H9 (cell line): ENCODE measurements around the gene MSMO1. TPM values are rescaled to one million over a fixed set of nuclear protein-coding genes. Genes with fewer than 3 reads are reported as not detected.

ENCODE experiments used
- DNase-seq: peaks from one replicate; pipeline ENCODE4 v3.0.0-alpha.2; 2017
- H2AFZ ChIP-seq: one replicate; pipeline ENCODE4 v1.6.1; 2013; ENCODE audit warnings: mild to moderate bottlenecking, low read length, control low read depth, moderate library complexity
- H2AK5ac ChIP-seq: 2 replicates; pipeline ENCODE4 v1.6.1; 2013; ENCODE audit warnings: low read length, control low read depth, mixed read lengths; ENCODE audit not compliant: insufficient read length
- H2BK120ac ChIP-seq: one replicate; pipeline ENCODE4 v1.6.1; 2013; ENCODE audit warnings: low read depth, mild to moderate bottlenecking, low read length, control low read depth, inconsistent platforms; ENCODE audit not compliant: poor library complexity, severe bottlenecking
- H2BK12ac ChIP-seq: 2 replicates; pipeline ENCODE4 v1.6.1; 2013; ENCODE audit warnings: low read length, control low read depth, mixed read lengths, low read depth; ENCODE audit not compliant: insufficient read length
- H2BK15ac ChIP-seq: 2 replicates; pipeline ENCODE4 v1.6.1; 2013; ENCODE audit warnings: low read depth, low read length, control low read depth
- H2BK20ac ChIP-seq: one replicate; pipeline ENCODE4 v1.6.1; 2013; ENCODE audit warnings: low read depth, mild to moderate bottlenecking, low read length, control low read depth, inconsistent platforms; ENCODE audit not compliant: poor library complexity, severe bottlenecking
- H2BK5ac ChIP-seq: 2 replicates; pipeline ENCODE4 v1.6.1; 2013; ENCODE audit warnings: low read length, control low read depth, mixed read lengths; ENCODE audit not compliant: insufficient read length
- H3K14ac ChIP-seq: 2 replicates; pipeline ENCODE4 v1.6.1; 2013; ENCODE audit warnings: low read length, control low read depth; ENCODE audit not compliant: insufficient read depth
- H3K18ac ChIP-seq: 2 replicates; pipeline ENCODE4 v1.6.1; 2013; ENCODE audit warnings: low read depth, mild to moderate bottlenecking, mixed read lengths, low read length, control low read depth; ENCODE audit not compliant: insufficient read length
- H3K23ac ChIP-seq: 2 replicates; pipeline ENCODE4 v1.6.1; 2013; ENCODE audit warnings: low read length, control low read depth, mixed read lengths, low read depth; ENCODE audit not compliant: insufficient read length
- H3K23me2 ChIP-seq: 2 replicates; pipeline ENCODE4 v1.6.1; 2013; ENCODE audit warnings: low read depth, mild to moderate bottlenecking, mixed read lengths, low read length, control low read depth; ENCODE audit not compliant: insufficient read length, poor library complexity, severe bottlenecking
- H3K27ac ChIP-seq: 2 replicates; pipeline ENCODE4 v1.5.1; 2013; ENCODE audit warnings: low read length, control low read depth, mixed read lengths, low read depth; ENCODE audit not compliant: insufficient read length
- H3K27me3 ChIP-seq: 2 replicates; pipeline ENCODE4 v1.6.1; 2013; ENCODE audit warnings: low read length, control low read depth, inconsistent platforms; ENCODE audit not compliant: insufficient read depth
- H3K4ac ChIP-seq: 2 replicates; pipeline ENCODE4 v1.6.1; 2013; ENCODE audit warnings: low read depth, mild to moderate bottlenecking, control low read depth, inconsistent platforms, low read length, moderate library complexity
- H3K4me1 ChIP-seq: 2 replicates; pipeline ENCODE4 v1.6.1; 2013; ENCODE audit warnings: low read length, control low read depth, inconsistent platforms; ENCODE audit not compliant: insufficient read depth
- H3K4me2 ChIP-seq: 2 replicates; pipeline ENCODE4 v1.6.1; 2013; ENCODE audit warnings: low read length, control low read depth, mixed read lengths; ENCODE audit not compliant: insufficient read length, insufficient read depth
- H3K56ac ChIP-seq: 2 replicates; pipeline ENCODE4 v1.6.1; 2013; ENCODE audit warnings: low read depth, mild to moderate bottlenecking, mixed read lengths, low read length, control low read depth; ENCODE audit not compliant: insufficient read length
- H3K79me1 ChIP-seq: 2 replicates; pipeline ENCODE4 v1.6.1; 2013; ENCODE audit warnings: low read depth, mild to moderate bottlenecking, moderate library complexity, low read length, control low read depth, inconsistent platforms; ENCODE audit not compliant: insufficient read depth, poor library complexity, severe bottlenecking
- H3K79me2 ChIP-seq: 2 replicates; pipeline ENCODE4 v1.6.1; 2013; ENCODE audit warnings: low read length, control low read depth, inconsistent platforms; ENCODE audit not compliant: insufficient read depth
- H3K9ac ChIP-seq: 2 replicates; pipeline ENCODE4 v1.6.1; 2013; ENCODE audit warnings: low read length, control low read depth, mixed read lengths; ENCODE audit not compliant: insufficient read length; ENCODE audit errors: extremely low read depth
- H3K9me3 ChIP-seq: one replicate; pipeline ENCODE4 v1.6.1; 2013; ENCODE audit warnings: low read depth, low read length, inconsistent platforms; ENCODE audit not compliant: control insufficient read depth
- H3T11ph ChIP-seq: one replicate; pipeline ENCODE4 v1.6.1; 2013; ENCODE audit warnings: mild to moderate bottlenecking, low read length, control low read depth, inconsistent platforms
- H4K20me1 ChIP-seq: one replicate; pipeline ENCODE4 v1.6.1; 2013; ENCODE audit not compliant: control insufficient read depth, insufficient read length, insufficient read depth
- H4K5ac ChIP-seq: 2 replicates; pipeline ENCODE4 v1.6.1; 2013; ENCODE audit warnings: low read depth, mild to moderate bottlenecking, mixed read lengths, low read length, control low read depth; ENCODE audit not compliant: insufficient read length
- H4K8ac ChIP-seq: replicated peaks from 2 replicates; pipeline ENCODE4 v1.6.1; 2013; ENCODE audit warnings: low read length, control low read depth, mixed read lengths, low read depth; ENCODE audit not compliant: insufficient read length
- H4K91ac ChIP-seq: 2 replicates; pipeline ENCODE4 v1.6.1; 2013; ENCODE audit warnings: low read depth, mild to moderate bottlenecking, moderate library complexity, mixed read lengths, low read length, control low read depth; ENCODE audit not compliant: insufficient read length
- H3K27ac Mint-ChIP-seq, 3 experiments: 2 replicates in 2 of 3; 3 replicates in 1 of 3; pipeline ENCODE4 v1.8.0; 2020 to 2021; ENCODE audit warnings: mixed read lengths in 3 of 3, mild to moderate bottlenecking in 1 of 3, moderate library complexity in 1 of 3
- H3K27me3 Mint-ChIP-seq: 2 replicates; pipeline ENCODE4 v1.8.0; 2021; ENCODE audit warnings: low read depth, mild to moderate bottlenecking, moderate library complexity, mixed read lengths
- H3K36me3 Mint-ChIP-seq, 3 experiments: 2 replicates in 2 of 3; 3 replicates in 1 of 3; pipeline ENCODE4 v1.8.0; 2020 to 2021; ENCODE audit warnings: low read depth in 3 of 3, mixed read lengths in 3 of 3; ENCODE audit not compliant: insufficient read depth in 1 of 3
- H3K4me1 Mint-ChIP-seq, 2 experiments: 2 replicates each; pipeline ENCODE4 v1.8.0; 2020; ENCODE audit warnings: mixed read lengths in 2 of 2
- H3K4me3 Mint-ChIP-seq, 2 experiments: 2 replicates in 1 of 2; 3 replicates in 1 of 2; pipeline ENCODE4 v1.8.0; 2020 to 2021; ENCODE audit warnings: mild to moderate bottlenecking in 2 of 2, mixed read lengths in 2 of 2, moderate library complexity in 1 of 2
- H3K9me3 Mint-ChIP-seq, 2 experiments: 2 replicates in 1 of 2; 3 replicates in 1 of 2; pipeline ENCODE4 v1.8.0; 2020; ENCODE audit warnings: mild to moderate bottlenecking in 2 of 2, mixed read lengths in 2 of 2, moderate library complexity in 1 of 2
- WGBS: extraction: QIAGEN DNeasy Blood & Tissue Kit; methylation state at CpG from one replicate; pipeline ENCODE4 v1.1.7; 2013; ENCODE audit warnings: missing lambda C conversion rate, low lambda C conversion rate, mixed read lengths; ENCODE audit not compliant: insufficient read length; ENCODE audit errors: extremely low coverage; 5-methylcytosine and 5-hydroxymethylcytosine counted together
- total RNA-seq: library from RNA; stranded (reverse); gene quantifications from 2 replicates; pipeline ENCODE4 v1.2.1, GENCODE V29; 2021
- TF ChIP-seq, protein P1 (sequence below): fragments of 200-600 bp; sonication (generic); conservative IDR thresholded peaks from 3 replicates; pipeline ENCODE4 v1.8.0; 2021; ENCODE audit warnings: antibody characterized with exemption, mild to moderate bottlenecking

Gene MSMO1
- total RNA-seq, 1 experiment from 2014 or later = 79.3 TPM

DNA sequence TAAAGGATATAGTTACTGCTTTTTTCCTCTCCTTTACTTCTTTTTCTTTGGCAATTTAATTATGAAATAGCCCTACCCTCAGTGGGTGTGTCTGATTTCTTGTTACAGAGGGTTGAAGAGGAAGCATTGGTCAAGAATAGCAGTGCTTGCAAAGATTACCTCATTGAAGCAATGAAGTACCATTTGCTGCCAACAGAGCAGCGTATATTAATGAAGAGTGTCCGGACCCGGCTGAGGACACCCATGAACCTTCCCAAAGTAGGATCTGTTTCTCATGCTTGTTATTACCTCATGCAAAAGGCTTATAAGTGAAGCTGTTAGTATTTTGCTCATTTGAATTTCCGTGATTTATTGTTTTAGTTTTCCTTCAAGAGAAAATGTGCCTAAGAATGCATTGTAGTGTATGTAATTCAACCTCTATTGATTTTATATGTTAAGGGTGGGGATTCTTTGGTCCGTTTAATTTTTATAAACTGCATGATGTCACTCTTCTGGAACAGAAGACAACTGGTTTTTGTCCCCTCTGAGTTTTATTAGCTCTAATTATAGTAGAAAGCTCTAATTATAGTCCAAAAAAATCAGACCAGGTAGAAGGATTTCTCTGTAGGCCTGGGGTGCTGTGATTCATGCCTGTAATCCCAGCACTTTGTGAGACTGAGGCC lies 27.9 kb upstream of the MSMO1 start:
- H4K91ac ChIP-seq = no peak overlapping the region
- peaks cover 5% of the 10 kb centered on the region in 2 experiments for H3K4me1 Mint-ChIP-seq
- no peak overlapping the region for H3K14ac ChIP-seq
- H3K79me1 ChIP-seq = no peaks in the 10 kb centered on the region
- no peaks in the 10 kb centered on the region; the same call in 1 of the 2 replicates for H3K4me1 ChIP-seq
- H3K27ac Mint-ChIP-seq = no peak overlapping the region; a peak in 1 of 7 replicates
- H2BK5ac ChIP-seq = no peak overlapping the region
- no peaks in the 10 kb centered on the region for H3K23me2 ChIP-seq
- no peak for DNase-seq
- no peak overlapping the region for H4K8ac ChIP-seq
- H3K4ac ChIP-seq = no peak overlapping the region
- TF ChIP-seq, protein P1, sequence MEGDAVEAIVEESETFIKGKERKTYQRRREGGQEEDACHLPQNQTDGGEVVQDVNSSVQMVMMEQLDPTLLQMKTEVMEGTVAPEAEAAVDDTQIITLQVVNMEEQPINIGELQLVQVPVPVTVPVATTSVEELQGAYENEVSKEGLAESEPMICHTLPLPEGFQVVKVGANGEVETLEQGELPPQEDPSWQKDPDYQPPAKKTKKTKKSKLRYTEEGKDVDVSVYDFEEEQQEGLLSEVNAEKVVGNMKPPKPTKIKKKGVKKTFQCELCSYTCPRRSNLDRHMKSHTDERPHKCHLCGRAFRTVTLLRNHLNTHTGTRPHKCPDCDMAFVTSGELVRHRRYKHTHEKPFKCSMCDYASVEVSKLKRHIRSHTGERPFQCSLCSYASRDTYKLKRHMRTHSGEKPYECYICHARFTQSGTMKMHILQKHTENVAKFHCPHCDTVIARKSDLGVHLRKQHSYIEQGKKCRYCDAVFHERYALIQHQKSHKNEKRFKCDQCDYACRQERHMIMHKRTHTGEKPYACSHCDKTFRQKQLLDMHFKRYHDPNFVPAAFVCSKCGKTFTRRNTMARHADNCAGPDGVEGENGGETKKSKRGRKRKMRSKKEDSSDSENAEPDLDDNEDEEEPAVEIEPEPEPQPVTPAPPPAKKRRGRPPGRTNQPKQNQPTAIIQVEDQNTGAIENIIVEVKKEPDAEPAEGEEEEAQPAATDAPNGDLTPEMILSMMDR = no peak
- no peak overlapping the region for H2BK120ac ChIP-seq
- no peaks in the 10 kb centered on the region for H3K79me2 ChIP-seq
- H2BK12ac ChIP-seq = no peak overlapping the region
- no peak overlapping the region for H3K27ac ChIP-seq
- no peak overlapping the region for H4K5ac ChIP-seq
- H3K56ac ChIP-seq = no peak overlapping the region
- no peak overlapping the region for H2AK5ac ChIP-seq
- H3K9me3 Mint-ChIP-seq = no peaks in the 10 kb centered on the region
- H3K4me2 ChIP-seq = no peak overlapping the region
- H3K27me3 Mint-ChIP-seq = no peaks in the 10 kb centered on the region
- no peak overlapping the region for H3K23ac ChIP-seq
- no peak overlapping the region for H2BK20ac ChIP-seq
- H3T11ph ChIP-seq = no peak overlapping the region
- no peak overlapping the region for H2BK15ac ChIP-seq
- H3K4me3 Mint-ChIP-seq = no peak overlapping the region
- no peaks in the 10 kb centered on the region for H4K20me1 ChIP-seq
- H3K27me3 ChIP-seq = no peaks in the 10 kb centered on the region
- peaks cover 2 to 11% (median 4%) of the 10 kb centered on the region in 3 experiments; a peak in 4 of 7 replicates for H3K36me3 Mint-ChIP-seq
- H3K18ac ChIP-seq = no peak overlapping the region
- H3K9me3 ChIP-seq = no peaks in the 10 kb centered on the region
- no CpG with 5 or more reads among the region's 5 CpGs for WGBS
- H2AFZ ChIP-seq = no peak overlapping the region
- H3K9ac ChIP-seq = no peak overlapping the region
